ENCODE data around the gene MYLK3. TPM values are rescaled to one million over a fixed set of nuclear protein-coding genes. Genes with fewer than 3 reads are reported as not detected.

MYLK3 gene
- polyA plus RNA-seq, 10 donors = 4.6 to 17.9 (median 10.1) TPM

DNA sequence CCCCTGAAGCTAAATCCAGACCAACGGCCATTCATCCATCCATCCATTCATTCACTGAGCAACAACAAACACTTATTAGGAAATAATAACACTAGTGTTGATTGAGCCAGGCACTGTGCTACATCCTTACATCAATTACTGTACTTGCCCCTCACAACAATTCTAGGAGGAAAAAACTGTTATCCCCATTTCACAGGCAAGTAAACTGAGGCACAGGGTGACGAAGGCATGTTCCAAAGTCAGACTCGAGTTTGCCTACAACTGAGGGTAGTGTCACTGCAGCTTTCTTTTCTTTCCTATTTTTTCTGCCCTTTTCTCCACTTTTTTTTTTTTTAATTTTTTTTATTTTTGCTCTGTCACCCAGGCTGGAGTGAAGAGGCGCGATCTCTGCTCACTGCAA lies 11.2 kb upstream of the MYLK3 start:
- DNase-seq = no peak

DNA sequence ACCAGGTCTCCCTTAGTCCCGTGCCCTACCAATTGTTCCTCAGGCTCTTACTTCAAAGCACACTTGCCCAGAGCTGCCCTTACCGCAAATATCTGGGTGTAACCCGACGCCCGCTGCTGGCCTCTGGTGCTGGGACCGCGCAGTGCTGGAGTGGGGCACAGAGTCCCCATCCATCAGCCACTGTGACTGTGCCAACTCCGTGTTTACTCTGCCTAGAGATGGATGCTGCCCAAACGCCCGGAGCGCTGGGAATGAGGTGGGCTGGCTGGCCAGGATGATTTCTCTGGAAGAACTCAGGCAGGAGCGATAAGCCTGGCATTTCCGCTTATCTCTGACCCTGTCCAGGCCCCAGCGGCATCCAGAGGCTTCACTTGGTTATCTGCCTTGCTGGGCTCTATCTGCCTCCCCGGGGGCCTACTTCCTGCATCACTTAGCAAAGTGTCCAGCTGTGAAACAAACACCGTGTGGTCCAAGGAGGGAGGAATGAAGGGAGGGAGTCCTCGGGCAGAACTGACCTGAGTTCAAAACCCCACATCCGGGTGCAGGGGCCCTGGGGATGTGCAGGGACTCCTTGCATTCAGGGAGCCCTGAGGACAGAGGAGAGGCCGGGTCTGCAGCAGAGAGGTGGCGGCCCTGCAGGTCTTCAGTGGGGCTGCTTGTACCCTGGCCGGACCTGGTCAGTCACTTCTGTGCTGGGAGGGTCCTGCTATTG lies 9.4 kb upstream of the MYLK3 start:
- DNase-seq = peak in 2 of 3 donors; percentile 32

DNA sequence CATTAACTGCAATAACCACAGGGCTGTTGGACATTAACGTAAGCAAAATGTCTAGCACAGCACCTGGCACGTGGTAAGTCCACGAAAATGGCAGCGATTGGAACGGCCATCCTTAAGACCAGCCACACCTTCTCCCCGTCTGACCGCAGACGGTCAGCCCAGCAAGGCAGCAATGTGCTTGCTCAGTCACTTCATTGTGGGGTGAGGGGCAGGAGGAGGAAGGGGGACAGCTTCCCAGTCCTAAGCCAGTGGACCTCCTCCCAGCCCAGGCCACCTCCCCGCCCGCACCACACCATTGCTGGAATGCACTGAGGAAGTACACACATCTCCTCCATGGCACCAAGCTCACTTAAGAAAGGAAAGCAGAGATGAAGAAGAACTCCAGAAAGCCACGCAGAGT lies 8.6 kb upstream of the MYLK3 start:
- no peak for DNase-seq

GRCh38 chr16:46753015-46753414 lies 4.9 kb upstream of the MYLK3 start:
- no peak for DNase-seq

DNA sequence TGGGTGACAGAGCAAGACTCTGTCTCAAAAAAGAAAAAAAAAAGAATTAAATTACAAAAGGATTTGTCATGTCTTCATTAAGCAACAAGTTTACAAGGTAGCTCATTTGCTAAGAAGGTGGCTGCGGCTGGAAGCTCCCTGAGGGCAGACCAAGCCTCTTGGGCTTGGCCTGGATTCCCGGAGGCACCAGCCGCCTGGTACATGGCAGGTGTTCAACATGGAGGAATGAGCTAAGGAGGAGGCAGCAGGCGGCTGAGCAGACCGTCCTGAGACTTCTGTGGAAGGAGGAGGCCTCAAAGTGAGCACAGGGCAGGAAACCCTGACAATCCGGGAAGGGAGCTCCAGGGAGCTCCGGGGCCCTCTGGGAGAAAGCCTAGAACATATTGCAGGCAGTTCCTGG lies 3.2 kb upstream of the MYLK3 start:
- DNase-seq = no peak

- peak in 2 of 3 donors; percentile 35 to 41 for DNase-seq
Observed at GRCh38 chr16:46748775-46749705, 896 bp upstream of the MYLK3 start.

DNA sequence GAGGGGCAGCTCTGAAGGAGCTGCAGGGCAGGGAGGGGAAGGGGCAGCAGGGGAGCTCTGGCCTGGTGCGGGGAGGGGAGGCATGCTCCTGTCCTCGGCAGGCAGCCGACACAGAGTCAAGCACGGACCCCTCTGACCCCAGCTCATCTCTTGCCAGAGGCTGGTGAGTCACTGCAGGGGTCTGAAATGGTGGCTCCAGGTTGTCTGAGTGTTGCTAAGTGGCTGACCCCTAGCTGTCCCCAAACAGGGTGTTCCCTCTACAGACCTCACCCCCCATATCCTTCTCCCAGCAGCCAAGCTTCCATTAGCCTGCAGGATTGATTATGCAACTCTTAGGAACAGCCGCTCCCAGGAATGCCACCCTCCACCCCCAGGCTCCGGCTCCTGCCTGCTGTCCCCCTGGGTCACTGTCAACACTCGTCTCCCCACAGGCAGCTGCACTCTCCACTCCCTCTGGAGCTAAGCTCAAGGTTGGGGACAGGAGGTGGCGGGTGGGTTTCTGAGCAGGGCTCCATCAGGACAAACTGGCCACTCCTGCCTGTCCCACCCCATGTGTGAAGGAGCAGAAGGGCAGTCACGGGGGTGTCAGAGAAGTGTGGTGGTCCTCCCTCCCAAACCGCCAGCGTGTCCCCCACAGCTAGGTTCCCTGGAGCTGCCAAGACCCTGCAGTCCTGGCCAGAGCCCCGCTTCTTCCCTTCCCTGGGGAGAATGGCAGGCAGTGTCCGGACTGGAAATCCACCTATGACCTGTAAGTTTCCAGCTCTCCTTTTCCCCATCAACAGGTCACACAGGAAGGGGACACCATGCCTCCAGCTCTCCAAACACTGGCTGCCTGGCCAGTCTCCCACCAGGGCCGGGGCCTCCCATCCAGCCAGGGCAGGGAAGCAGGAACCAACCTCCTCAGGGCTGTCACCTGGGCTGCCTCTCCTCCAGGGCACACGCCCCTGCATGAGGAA lies 1.0 kb downstream of the MYLK3 start:
- DNase-seq = peak in 2 of 3 donors; percentile 30 to 40

GRCh38 chr16:46745617-46746016 lies 2.5 kb downstream of the MYLK3 start:
- no peak for DNase-seq

DNA sequence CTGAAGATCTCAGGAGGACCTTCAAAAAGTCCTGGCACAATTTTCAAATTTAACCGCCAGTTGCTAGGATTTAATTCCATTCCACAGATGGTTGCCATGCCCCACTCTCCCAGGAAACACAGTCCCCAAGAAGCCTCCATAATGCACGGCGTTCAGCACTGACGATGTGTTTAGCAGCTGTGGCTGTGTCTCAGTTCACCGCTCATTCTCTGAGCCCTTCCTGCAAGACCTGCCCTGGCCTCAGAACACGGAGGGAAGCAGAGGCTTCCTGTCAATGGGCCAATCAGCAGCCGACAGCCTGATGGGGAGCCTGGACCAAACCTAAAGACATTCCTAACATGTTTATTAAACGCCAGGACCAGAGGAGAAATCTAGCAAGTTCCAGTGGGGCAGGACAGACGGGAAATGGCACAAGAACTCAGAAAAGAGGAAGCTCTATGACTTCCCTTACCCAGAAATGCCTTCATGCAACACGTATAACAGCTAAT lies 4.9 kb downstream of the MYLK3 start:
- peak in 2 of 3 donors; percentile 22 to 63 for DNase-seq

GRCh38 chr16:46739934-46740333 lies 8.2 kb downstream of the MYLK3 start:
- no peak for DNase-seq

DNA sequence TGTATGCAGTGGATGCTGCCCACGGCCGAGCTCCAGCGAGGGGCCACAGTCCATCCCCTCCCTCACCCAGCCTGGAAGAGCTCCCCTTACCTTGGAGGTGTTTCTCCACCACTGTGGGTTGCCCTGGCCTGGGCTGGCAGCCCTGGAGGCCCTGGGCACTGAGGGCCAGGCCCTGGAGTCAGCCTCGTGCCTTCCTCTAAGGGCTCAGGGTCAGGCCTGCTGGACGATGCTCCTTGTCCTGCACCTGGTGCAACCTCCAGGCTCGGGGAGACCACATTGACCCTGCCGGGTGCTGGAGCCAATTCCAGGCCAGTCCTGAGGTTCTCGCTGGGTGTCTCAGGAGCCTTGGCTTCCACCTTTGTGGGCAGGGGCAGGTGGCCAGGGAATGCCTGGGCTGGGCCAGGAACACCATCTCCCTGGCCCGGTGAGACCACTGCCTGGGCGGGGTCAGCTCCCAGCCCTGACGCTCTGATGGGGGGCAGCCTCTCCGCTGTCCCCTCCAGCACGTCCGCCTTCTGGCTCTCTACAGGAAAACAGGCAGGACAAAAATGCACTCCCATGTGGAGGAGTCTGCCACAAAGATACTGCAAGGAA lies 10.4 kb downstream of the MYLK3 start:
- DNase-seq = no peak

DNA sequence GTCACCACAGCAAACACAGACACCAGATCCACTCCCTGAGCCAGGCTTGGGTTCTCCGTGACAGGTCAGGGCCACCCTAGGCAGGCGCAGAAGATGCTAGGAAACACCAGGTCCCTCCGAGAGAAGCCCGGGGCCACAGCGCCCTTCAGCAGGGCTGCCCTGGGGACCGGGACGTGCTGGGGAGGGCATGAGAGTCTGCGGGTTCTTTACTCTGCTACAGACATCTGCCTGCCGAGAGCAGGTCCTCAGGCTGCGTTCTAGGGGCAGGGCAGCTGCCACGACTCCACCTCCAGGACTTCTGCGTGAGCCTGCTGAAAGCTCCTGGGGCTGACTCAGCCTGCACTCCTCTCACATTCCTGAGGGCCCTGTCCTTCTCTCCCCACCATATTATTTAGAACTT lies 11.4 kb downstream of the MYLK3 start:
- no peak for DNase-seq

DNA sequence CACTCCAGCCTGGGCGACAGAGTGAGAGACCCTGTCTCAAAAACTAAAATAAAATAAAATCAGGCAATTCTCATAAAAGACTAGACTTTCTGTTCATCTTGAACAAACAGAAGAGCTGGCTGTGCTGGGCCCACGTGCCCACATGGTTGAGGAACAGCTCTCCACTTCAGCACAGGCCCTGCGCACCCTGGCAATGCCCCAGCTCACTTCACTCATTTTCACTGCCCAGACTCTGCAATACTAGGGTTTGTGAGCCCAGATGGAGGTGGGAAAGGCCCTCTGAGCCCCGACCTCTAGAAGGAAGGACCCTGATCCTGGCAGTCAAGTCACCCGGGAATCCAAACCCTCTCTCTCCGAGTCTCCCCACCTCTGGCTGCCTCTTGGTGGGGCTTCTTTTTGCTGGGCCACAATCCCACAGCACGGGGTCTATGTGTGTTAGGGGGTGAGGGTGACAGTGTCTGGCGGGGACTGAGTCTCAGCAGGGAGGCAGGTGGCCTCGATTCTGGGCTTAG lies 14.8 kb downstream of the MYLK3 start:
- DNase-seq = no peak

- DNase-seq = no peak
Observed at GRCh38 chr16:46732561-46732960, 15.6 kb downstream of the MYLK3 start.

DNA sequence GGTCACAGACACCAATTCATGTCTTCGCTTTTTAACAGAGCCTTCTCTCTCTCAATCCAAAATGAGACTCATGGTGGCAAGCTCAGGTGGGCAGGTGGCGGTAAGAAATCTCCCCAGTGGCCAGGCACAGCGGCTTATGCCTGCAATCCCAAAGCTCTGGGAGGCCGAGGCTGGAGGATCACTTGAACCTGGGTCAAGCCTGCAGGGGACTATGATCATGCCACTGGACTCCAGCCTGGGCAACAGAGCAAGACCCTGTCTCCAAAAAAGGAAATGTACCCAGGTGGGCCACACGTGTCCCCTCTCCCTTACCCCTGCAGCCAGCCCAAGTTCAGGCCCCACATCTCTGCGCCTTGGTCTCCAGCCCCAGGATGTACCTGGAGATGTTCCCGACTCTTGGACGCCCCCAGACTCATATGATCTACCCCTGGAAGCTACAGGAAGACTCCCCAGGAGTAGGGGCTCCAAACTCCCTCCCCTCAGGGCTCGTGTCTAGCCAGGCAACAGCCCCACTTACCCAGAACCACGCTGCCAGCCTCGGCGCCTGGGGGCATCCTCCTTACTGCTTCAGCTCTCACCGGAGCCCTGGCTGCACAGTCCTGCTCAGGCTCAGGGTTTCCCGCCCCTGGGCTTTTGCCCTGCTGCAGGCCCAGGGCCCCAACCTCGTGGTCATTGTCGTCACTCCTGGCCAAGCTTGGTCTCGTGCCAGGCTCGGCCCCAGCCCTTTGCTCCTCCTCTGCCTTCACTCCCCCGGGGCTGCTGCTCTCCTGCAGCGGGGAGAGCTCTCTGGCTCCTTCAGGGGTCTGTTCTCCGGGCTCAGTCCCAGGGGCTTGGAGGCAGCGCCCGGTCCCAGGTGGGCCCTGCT lies 16.2 kb downstream of the MYLK3 start:
- DNase-seq = no peak

GRCh38 chr16:46730801-46731690 lies 17.1 kb downstream of the MYLK3 start:
- DNase-seq = no peak

GRCh38 chr16:46730126-46730525 lies 18.0 kb downstream of the MYLK3 start:
- no peak for DNase-seq

DNA sequence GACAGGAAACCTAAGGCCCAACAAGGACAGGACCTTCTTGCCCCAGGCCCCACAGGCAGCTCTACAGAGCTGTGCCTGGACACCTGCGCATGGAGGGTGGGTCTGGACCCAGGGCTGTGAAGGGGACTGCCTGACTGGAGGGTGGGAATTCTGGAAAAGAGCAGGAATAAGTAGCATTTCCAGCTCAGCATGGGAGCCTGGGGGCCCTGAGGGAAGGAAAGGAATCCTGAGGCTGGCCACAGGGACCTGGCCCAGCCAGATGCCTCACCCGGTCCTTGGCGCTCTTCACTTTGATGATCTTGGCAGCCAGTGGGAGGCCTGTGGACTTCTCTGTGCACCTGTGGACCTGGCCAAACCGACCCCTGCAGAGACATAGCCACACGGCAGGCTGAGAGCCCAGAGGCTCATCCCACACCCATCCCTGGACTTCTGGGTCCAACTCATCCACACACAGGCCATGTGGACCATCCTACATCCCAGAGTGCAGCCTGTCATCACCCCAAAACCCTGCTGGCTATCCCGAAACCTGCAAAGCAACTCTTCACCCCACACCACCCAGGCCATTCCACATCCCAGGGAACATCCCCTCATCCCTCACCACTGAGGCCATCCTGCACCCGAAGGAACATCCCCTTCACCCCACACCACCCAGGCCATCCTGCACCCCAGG lies 18.7 kb downstream of the MYLK3 start:
- no peak for DNase-seq

All from muscle of back (tissue), 11 donors.